NB4 (cell line): Measurements from ENCODE around the gene ZSCAN22.

Experiments
- MYC ChIP-seq: IDR thresholded peaks from 2 replicates; pipeline ENCODE4 v1.6.1; 2011; ENCODE audit warnings: low read depth, low read length
- POLR2A ChIP-seq: IDR thresholded peaks from 2 replicates; pipeline ENCODE4 v1.6.1; 2011; ENCODE audit warnings: mild to moderate bottlenecking; ENCODE audit not compliant: insufficient read length; ENCODE audit errors: extremely low read depth
- TF ChIP-seq, protein P1 (sequence below): IDR thresholded peaks from one replicate; pipeline ENCODE4 v1.5.1; 2012; ENCODE audit warnings: low read depth, low read length

DNA sequence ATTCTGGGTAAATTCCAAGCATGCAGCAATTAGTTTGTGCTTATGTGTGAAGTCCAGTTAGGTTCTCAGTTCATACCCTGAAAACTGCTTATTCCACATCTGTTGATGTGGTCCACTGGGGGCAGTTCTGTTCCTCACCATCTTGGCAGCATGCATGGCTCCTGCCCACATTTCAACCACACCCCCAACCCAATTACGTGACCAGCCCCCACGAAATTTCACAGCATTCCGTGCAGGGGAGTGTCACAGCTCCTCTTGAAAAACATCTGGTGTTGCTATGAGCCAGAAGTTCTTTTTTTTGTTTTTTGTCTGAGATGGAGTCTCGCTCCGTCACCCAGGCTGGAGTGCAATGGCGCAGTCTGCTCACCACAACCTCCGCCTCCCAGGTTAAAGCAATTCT is 30.7 kb upstream of the ZSCAN22 start:
- TF ChIP-seq, protein P1, sequence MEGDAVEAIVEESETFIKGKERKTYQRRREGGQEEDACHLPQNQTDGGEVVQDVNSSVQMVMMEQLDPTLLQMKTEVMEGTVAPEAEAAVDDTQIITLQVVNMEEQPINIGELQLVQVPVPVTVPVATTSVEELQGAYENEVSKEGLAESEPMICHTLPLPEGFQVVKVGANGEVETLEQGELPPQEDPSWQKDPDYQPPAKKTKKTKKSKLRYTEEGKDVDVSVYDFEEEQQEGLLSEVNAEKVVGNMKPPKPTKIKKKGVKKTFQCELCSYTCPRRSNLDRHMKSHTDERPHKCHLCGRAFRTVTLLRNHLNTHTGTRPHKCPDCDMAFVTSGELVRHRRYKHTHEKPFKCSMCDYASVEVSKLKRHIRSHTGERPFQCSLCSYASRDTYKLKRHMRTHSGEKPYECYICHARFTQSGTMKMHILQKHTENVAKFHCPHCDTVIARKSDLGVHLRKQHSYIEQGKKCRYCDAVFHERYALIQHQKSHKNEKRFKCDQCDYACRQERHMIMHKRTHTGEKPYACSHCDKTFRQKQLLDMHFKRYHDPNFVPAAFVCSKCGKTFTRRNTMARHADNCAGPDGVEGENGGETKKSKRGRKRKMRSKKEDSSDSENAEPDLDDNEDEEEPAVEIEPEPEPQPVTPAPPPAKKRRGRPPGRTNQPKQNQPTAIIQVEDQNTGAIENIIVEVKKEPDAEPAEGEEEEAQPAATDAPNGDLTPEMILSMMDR, result no peak
- no peak for TF ChIP-seq POLR2A
- no peak for TF ChIP-seq MYC
